Esophagus muscularis mucosa (tissue), 4 donors: ENCODE measurements around the gene KIAA1614. TPM values are rescaled to one million over a fixed set of nuclear protein-coding genes. Genes with fewer than 3 reads are reported as not detected.

Experiments used
- DNase-seq: peaks from one replicate; pipeline ENCODE4 v3.0.0-alpha.2; 2017; ENCODE audit errors: extremely low spot score
- H3K27ac ChIP-seq, 4 donors: fragments of 200-600 bp; sonication (generic); replicated peaks in 1 of 4; 1 replicate in 3 of 4; 2 replicates in 1 of 4; pipeline ENCODE4 v1.5.1; 2016 to 2019; ENCODE audit warnings: mild to moderate bottlenecking in 1 of 4
- H3K27me3 ChIP-seq, 4 donors: fragments of 200-600 bp; sonication (generic); one replicate each; pipeline versions ENCODE4 v1.5.1 to v1.6.0; 2016 to 2019
- H3K36me3 ChIP-seq, 4 donors: fragments of 200-600 bp; sonication (generic); one replicate each; pipeline ENCODE4 v1.5.1; 2016 to 2019
- H3K4me1 ChIP-seq, 4 donors: fragments of 200-600 bp; sonication (generic); one replicate each; pipeline ENCODE4 v1.5.1; 2016 to 2019
- H3K4me3 ChIP-seq, 4 donors: fragments of 200-600 bp; sonication (generic); 1 replicate in 2 of 4; 2 replicates in 2 of 4; pipeline ENCODE4 v1.5.1; 2016 to 2019; ENCODE audit warnings: mild to moderate bottlenecking in 4 of 4, moderate library complexity in 1 of 4
- H3K9me3 ChIP-seq, 4 donors: fragments of 200-600 bp; sonication (generic); 1 replicate in 3 of 4; 2 replicates in 1 of 4; pipeline ENCODE4 v1.5.1; 2016 to 2019
- EP300 ChIP-seq: sonication (generic); formaldehyde crosslinking; IDR thresholded peaks from one replicate; pipeline ENCODE4 v1.6.1; 2017; ENCODE audit warnings: antibody characterized with exemption
- POLR2A ChIP-seq: fragments of 450-650 bp; IDR thresholded peaks from one replicate; pipeline ENCODE4 v1.6.1; 2017; ENCODE audit warnings: antibody characterized with exemption, moderate library complexity, mild to moderate bottlenecking, low read depth
- POLR2AphosphoS5 ChIP-seq, 2 donors: sonication (generic); formaldehyde crosslinking; IDR thresholded peaks; one replicate each; pipeline ENCODE4 v1.6.1; 2017; ENCODE audit warnings: antibody characterized with exemption in 2 of 2
- WGBS: methylation state at CpG from one replicate; pipeline ENCODE4 v1.1.5; 2018; 5-methylcytosine and 5-hydroxymethylcytosine counted together
- intact Hi-C: fragments of 100-400 bp; cut with DNase I; formaldehyde crosslinking; loops from one replicate; pipeline ENCODE4 v1.15.1; 2023
- total RNA-seq, 4 donors: library from RNA; depleted of rRNA; stranded (reverse); fragments of >200 nt; gene quantifications; one replicate each; pipeline versions ENCODE4 v1.1.0 to v1.2.1, GENCODE V29; 2016
- TF ChIP-seq, protein P1 (sequence below), 3 experiments: fragments of 200-600 bp in 2 of 3; fragments of 450-650 bp in 1 of 3; sonication (generic) in 2 of 3; IDR thresholded peaks; one replicate each; pipeline ENCODE4 v1.5.1; 2017 to 2019; ENCODE audit warnings: antibody characterized with exemption in 3 of 3, mild to moderate bottlenecking in 2 of 3, moderate library complexity in 1 of 3

Gene KIAA1614
- total RNA-seq, 4 donors from 2014 or later: 15.4 to 30.0 (median 17.4) TPM

DNA sequence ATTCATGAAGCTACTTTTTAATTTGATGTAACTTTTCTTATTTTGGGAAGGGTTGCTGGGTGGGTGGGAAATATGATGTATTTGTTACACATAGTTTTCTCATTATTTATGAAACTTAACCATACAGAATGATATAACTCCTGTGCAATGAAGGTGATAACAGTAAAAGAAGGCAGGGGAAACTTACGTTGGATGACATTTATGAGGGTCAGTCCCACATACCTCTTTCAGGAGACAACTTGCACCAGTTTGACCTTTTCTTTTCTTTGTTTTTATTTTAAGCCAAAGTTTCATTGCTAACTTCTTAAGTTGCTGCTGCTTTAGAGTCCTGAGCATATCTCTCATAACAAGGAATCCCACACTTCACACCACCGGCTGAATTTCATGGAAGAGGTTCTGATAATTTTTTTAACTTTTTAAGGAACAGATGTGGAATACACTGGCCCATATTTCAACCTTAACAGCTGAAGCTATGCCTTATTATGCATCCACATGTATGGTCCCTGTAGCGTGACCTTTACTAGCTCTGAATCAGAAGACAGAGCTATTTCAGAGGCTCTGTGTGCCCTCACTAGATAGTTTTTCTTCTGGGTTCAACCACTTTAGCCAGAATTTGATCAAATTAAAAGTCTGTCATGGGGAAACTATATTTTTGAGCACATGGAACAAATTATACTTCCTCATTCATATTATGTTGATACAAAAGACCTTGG lies 28.0 kb upstream of the KIAA1614 start:
- no peak for DNase-seq
- intact Hi-C loops: loop anchor here (5.0 kb wide), 1 partner anchor 283 kb away; no protein-coding TSS in a partner anchor

DNA sequence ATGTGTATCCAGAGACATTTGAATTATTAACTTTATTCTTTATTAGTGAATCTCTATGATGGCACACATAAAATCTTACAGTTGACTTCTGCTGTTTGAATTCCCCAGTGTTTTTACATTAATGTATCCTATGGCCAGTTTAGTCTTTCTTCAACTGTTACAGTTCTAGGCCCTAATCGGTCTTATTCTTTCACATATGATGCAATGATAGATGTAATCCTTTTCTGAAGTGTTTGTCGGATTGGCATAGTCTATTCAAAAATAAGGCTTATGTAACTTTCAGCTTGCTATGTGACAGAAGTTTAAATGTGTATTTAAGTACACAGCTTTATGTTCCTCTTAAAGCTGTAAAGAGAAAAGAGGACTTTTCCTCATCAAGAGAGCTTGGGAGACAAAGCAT lies 26.4 kb upstream of the KIAA1614 start:
- Histone ChIP-seq H3K4me3 (no peak overlapping the region), H3K36me3 (peaks cover 3 to 30% (median 12%) of the 10 kb centered on the region in 4 donors), H3K27me3 (no peaks in the 10 kb centered on the region), H3K4me1 (no peaks in the 10 kb centered on the region), H3K9me3 (no peaks in the 10 kb centered on the region), H3K27ac (no peak overlapping the region)
- WGBS: 91% methylated on average over 2 of the region's 2 CpGs
- no peak for DNase-seq
- intact Hi-C loops: no loop called here
- TF ChIP-seq EP300 (no peak), POLR2AphosphoS5 (IDR thresholded peaks at IDR 0.05) (no peak), POLR2A (no peak)
- TF ChIP-seq, protein P1, sequence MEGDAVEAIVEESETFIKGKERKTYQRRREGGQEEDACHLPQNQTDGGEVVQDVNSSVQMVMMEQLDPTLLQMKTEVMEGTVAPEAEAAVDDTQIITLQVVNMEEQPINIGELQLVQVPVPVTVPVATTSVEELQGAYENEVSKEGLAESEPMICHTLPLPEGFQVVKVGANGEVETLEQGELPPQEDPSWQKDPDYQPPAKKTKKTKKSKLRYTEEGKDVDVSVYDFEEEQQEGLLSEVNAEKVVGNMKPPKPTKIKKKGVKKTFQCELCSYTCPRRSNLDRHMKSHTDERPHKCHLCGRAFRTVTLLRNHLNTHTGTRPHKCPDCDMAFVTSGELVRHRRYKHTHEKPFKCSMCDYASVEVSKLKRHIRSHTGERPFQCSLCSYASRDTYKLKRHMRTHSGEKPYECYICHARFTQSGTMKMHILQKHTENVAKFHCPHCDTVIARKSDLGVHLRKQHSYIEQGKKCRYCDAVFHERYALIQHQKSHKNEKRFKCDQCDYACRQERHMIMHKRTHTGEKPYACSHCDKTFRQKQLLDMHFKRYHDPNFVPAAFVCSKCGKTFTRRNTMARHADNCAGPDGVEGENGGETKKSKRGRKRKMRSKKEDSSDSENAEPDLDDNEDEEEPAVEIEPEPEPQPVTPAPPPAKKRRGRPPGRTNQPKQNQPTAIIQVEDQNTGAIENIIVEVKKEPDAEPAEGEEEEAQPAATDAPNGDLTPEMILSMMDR (IDR thresholded peaks at IDR 0.05): no peak

More for the DNA sequence above, 28.0 kb upstream of the KIAA1614 start:
- no peak for TF ChIP-seq POLR2A
- Histone ChIP-seq H3K27ac (no peak overlapping the region), H3K4me1 (no peaks in the 10 kb centered on the region), H3K4me3 (no peak overlapping the region), H3K36me3 (peaks cover 3 to 38% (median 19%) of the 10 kb centered on the region in 4 donors), H3K9me3 (no peaks in the 10 kb centered on the region), H3K27me3 (no peaks in the 10 kb centered on the region)
- 86% methylated on average over 3 of the region's 3 CpGs for WGBS

DNA sequence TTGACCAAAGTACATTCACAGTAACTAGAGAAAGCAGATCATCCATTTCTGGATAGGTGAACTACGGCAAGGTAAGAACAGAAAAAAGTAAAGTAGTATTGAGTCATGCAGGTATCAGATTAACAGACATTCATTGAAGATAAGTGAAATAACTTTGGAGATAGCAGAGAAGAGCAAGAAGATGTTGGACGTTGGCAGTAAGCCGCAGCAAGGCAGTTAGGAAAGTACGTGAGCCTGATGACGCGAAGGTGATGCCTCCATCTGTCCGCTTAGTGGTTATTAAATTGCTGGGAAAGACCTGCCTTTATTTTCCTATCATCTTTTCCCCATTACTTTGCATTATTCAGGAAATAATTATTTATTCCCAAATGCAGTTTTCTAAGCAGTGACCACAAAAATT lies 24.9 kb upstream of the KIAA1614 start:
- Histone ChIP-seq H3K27me3 (no peaks in the 10 kb centered on the region), H3K36me3 (peaks cover 3 to 26% (median 12%) of the 10 kb centered on the region in 4 donors), H3K4me3 (no peak overlapping the region), H3K4me1 (no peaks in the 10 kb centered on the region), H3K27ac (no peak overlapping the region), H3K9me3 (no peaks in the 10 kb centered on the region)
- intact Hi-C loops: no loop called here
- 95% methylated on average over 7 of the region's 7 CpGs for WGBS
- no peak for DNase-seq
- TF ChIP-seq POLR2A: no peak
- no peak for TF ChIP-seq POLR2AphosphoS5 (IDR thresholded peaks at IDR 0.05)
- TF ChIP-seq, protein P1 (IDR thresholded peaks at IDR 0.05): no peak

DNA sequence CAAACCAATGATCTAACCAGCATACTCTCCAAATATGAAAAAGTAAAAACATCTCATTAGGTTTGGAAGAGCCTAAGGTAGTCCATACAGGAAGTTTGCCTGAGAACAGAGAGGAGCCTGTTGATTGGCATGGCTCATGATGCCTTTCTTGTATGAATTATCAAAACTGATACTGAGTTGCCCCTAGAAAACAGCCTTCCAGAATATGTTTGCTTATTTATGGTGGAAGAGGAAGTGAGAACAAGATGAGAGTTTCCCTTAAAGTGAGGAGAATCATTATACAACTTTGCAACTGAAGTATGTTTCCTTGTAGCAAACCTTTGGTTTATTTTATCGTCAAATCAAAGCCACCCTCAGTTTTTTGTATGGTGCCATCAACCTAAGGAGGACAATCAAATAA lies 23.8 kb upstream of the KIAA1614 start:
- no peaks in the 10 kb centered on the region for H3K4me1 ChIP-seq
- WGBS: 96% methylated on average over 1 of the region's 1 CpG
- H3K36me3 ChIP-seq: peaks cover 2 to 23% (median 9%) of the 10 kb centered on the region in 4 donors
- H3K9me3 ChIP-seq: no peaks in the 10 kb centered on the region
- intact Hi-C loops: no loop called here
- no peaks in the 10 kb centered on the region for H3K27me3 ChIP-seq
- no peak overlapping the region for H3K4me3 ChIP-seq
- DNase-seq: no peak
- no peak overlapping the region for H3K27ac ChIP-seq
- TF ChIP-seq POLR2A (no peak), EP300 (no peak), POLR2AphosphoS5 (IDR thresholded peaks at IDR 0.05) (no peak)
- TF ChIP-seq, protein P1 (IDR thresholded peaks at IDR 0.05): no peak

DNA sequence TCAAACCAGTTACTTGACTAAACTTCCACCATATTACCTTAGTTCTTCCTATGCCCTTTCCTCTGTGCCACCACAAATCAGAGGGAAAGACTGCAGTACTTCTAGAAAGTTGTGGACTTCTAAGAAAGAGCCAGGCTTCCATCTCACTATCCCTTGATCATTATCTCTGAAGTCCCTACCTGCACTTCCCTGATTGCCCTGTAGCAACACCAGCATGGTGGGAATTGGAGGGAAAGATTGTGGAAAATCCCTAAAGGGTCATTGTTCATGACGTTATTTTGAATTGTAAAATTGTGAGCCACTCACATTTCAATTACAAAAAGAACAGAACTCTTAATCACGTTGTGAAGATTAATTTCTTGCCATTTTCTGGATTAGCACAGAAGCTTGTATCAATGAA lies 23.4 kb upstream of the KIAA1614 start:
- Histone ChIP-seq H3K27me3 (no peaks in the 10 kb centered on the region), H3K27ac (no peak overlapping the region), H3K4me3 (no peak overlapping the region), H3K36me3 (peaks cover 0 to 18% (median 5%) of the 10 kb centered on the region in 4 donors), H3K4me1 (no peaks in the 10 kb centered on the region), H3K9me3 (no peaks in the 10 kb centered on the region)
- no peak for DNase-seq
- TF ChIP-seq, protein P1 (IDR thresholded peaks at IDR 0.05): no peak
- no peak for TF ChIP-seq EP300
- TF ChIP-seq POLR2AphosphoS5 (IDR thresholded peaks at IDR 0.05): no peak
- TF ChIP-seq POLR2A: no peak
- WGBS: 84% methylated on average over 2 of the region's 2 CpGs
- intact Hi-C loops: no loop called here
